OCI-LY7 (cell line): ENCODE results near the gene SMIM33.

Experiments
- CTCF ChIP-seq: fragments of 200-600 bp; sonication (generic); conservative IDR thresholded peaks from 2 replicates; pipeline ENCODE4 v1.5.1; 2014; ENCODE audit warnings: mild to moderate bottlenecking, antibody characterized with exemption, low read length, moderate library complexity, mixed read lengths
- EZH2phosphoT487 ChIP-seq: fragments of 200-600 bp; sonication (generic); IDR thresholded peaks from 2 replicates; pipeline ENCODE4 v1.6.1; 2018; ENCODE audit warnings: low read depth, borderline replicate concordance, mild to moderate bottlenecking, mixed run types, antibody characterized with exemption, low read length, moderate library complexity, mixed read lengths

GRCh38 chr5:139459451-139459934 is 11.3 kb upstream of the SMIM33 start:
- TF ChIP-seq CTCF (no peak), EZH2phosphoT487 (no peak)
